HL-60 (cell line): ENCODE data around the gene CLEC12A.
"Not testable (repeated sequence)": the region's sequence is repeated elsewhere in the genome, so short reads cannot be mapped to it uniquely, and the experiment has no call there.

Source experiments
- DNase-seq, 2 experiments: peaks; one replicate each; pipeline ENCODE4 v3.0.0-alpha.2; 2010 to 2020; ENCODE audit warnings: low read depth in 1 of 2, low spot score in 1 of 2
- H3K27ac ChIP-seq: fragments of 250-450 bp; sonication (Bioruptor Pico); replicated peaks from 2 replicates; pipeline ENCODE4 v1.5.1; 2020; ENCODE audit warnings: mild to moderate bottlenecking, moderate library complexity
- H3K27me3 ChIP-seq: fragments of 250-450 bp; sonication (Bioruptor Pico); 2 replicates; pipeline ENCODE4 v1.5.1; 2021; ENCODE audit warnings: mild to moderate bottlenecking, moderate library complexity; ENCODE audit not compliant: insufficient read depth, poor library complexity, severe bottlenecking
- H3K4me3 ChIP-seq: replicated peaks from 2 replicates; pipeline ENCODE4 v1.5.1; 2011; ENCODE audit warnings: mild to moderate bottlenecking, control low read depth, low read length; ENCODE audit not compliant: insufficient read depth
- CTCF ChIP-seq: IDR thresholded peaks from one replicate; pipeline ENCODE4 v1.5.1; 2011; ENCODE audit warnings: low read length, control low read depth, inconsistent platforms; ENCODE audit not compliant: insufficient read depth
- GABPA ChIP-seq: IDR thresholded peaks from 2 replicates; pipeline ENCODE4 v1.6.1; 2012; ENCODE audit warnings: low read depth
- POLR2AphosphoS5 ChIP-seq: IDR thresholded peaks from 2 replicates; pipeline ENCODE4 v1.6.1; 2012; ENCODE audit warnings: low read depth
- REST ChIP-seq: IDR thresholded peaks from 2 replicates; pipeline ENCODE4 v1.6.1; 2012; ENCODE audit warnings: low read depth; ENCODE audit not compliant: insufficient replicate concordance
- SPI1 ChIP-seq: IDR thresholded peaks from 2 replicates; pipeline ENCODE4 v1.6.1; 2012; ENCODE audit warnings: low read depth, mild to moderate bottlenecking, borderline replicate concordance

The CLEC12A gene

GRCh38 chr12:10018386-10018785, 47.2 kb downstream of the CLEC12A start:
- Histone ChIP-seq H3K27me3 (no peaks in the 10 kb centered on the region), H3K27ac (no peak overlapping the region), H3K4me3 (no peak overlapping the region)
- TF ChIP-seq CTCF (no peak), SPI1 (no peak), GABPA (no peak), REST (no peak), POLR2AphosphoS5 (no peak)
- DNase-seq = no peak

- no peak overlapping the region for H3K4me3 ChIP-seq
- H3K27me3 ChIP-seq = no peaks in the 10 kb centered on the region
- no peak for DNase-seq
- H3K27ac ChIP-seq = no peak overlapping the region
- TF ChIP-seq CTCF = no peak
- TF ChIP-seq GABPA = no peak
- TF ChIP-seq SPI1 = no peak
- TF ChIP-seq POLR2AphosphoS5 = no peak
- TF ChIP-seq REST = no peak
Observed at GRCh38 chr12:10021342-10021741, 50.1 kb downstream of the CLEC12A start.

GRCh38 chr12:10025236-10025635, 54.0 kb downstream of the CLEC12A start:
- peak in 1 of 2 experiments; percentile 69 for DNase-seq
- TF ChIP-seq SPI1 (no peak), CTCF (no peak), REST (no peak), GABPA (no peak), POLR2AphosphoS5 (no peak)
- H3K27ac ChIP-seq = peak overlapping the region; percentile 96
- H3K4me3 ChIP-seq = no peak overlapping the region
- H3K27me3 ChIP-seq = no peaks in the 10 kb centered on the region

GRCh38 chr12:10026666-10027065, 55.5 kb downstream of the CLEC12A start:
- peak overlapping the region; percentile 96 for H3K27ac ChIP-seq
- not testable (repeated sequence) for DNase-seq

More at GRCh38 chr12:10026666-10027065, 55.5 kb downstream of the CLEC12A start:
- H3K4me3 ChIP-seq, H3K27me3 ChIP-seq: not testable (repeated sequence)
